Naive B cell (primary cell): ENCODE data around the gene FAU. TPM values are rescaled to one million over a fixed set of nuclear protein-coding genes. Genes with fewer than 3 reads are reported as not detected.
"Not testable (repeated sequence)": the region's sequence is repeated elsewhere in the genome, so short reads cannot be mapped to it uniquely, and the experiment has no call there.

ENCODE experiments used
- ATAC-seq, 2 donors: fragments of 150-1000 bp; cut with Tn5 transposase; 2 replicates each; pipeline ENCODE4 v1.10.0; 2021; ENCODE audit warnings: low read depth in 2 of 2, mild to moderate bottlenecking in 2 of 2, moderate library complexity in 2 of 2
- DNase-seq: peaks from one replicate; pipeline ENCODE4 v3.0.0; 2022
- H3K27ac Mint-ChIP-seq, 6 donors: one replicate each; pipeline ENCODE4 v1.8.0; 2020 to 2022; ENCODE audit warnings: mild to moderate bottlenecking in 6 of 6, mixed read lengths in 6 of 6, moderate library complexity in 5 of 6, inconsistent platforms in 2 of 6
- H3K27me3 Mint-ChIP-seq, 3 donors: one replicate each; pipeline ENCODE4 v1.8.0; 2021 to 2022; ENCODE audit warnings: mixed read lengths in 3 of 3, mild to moderate bottlenecking in 1 of 3
- H3K36me3 Mint-ChIP-seq, 2 donors: one replicate each; pipeline ENCODE4 v1.8.0; 2020 to 2022; ENCODE audit warnings: mixed read lengths in 2 of 2, inconsistent platforms in 1 of 2, mild to moderate bottlenecking in 1 of 2
- H3K4me1 Mint-ChIP-seq, 3 donors: one replicate each; pipeline ENCODE4 v1.8.0; 2020 to 2022; ENCODE audit warnings: mixed read lengths in 3 of 3, inconsistent platforms in 1 of 3, mild to moderate bottlenecking in 1 of 3, moderate library complexity in 1 of 3
- H3K4me3 Mint-ChIP-seq, 8 donors: one replicate each; pipeline ENCODE4 v1.8.0; 2020 to 2022; ENCODE audit warnings: mild to moderate bottlenecking in 8 of 8, mixed read lengths in 8 of 8, moderate library complexity in 8 of 8, inconsistent platforms in 2 of 8
- H3K9me3 Mint-ChIP-seq, 7 donors: one replicate each; pipeline ENCODE4 v1.8.0; 2020 to 2022; ENCODE audit warnings: mixed read lengths in 7 of 7, mild to moderate bottlenecking in 5 of 7, inconsistent platforms in 2 of 7, moderate library complexity in 1 of 7
- polyA plus RNA-seq, 6 donors: library from polyadenylated mRNA; unstranded; fragments of 300-500 nt; fragmentation: Illumina TruSeq; gene quantifications; one replicate each; pipeline ENCODE4 v1.2.3, GENCODE V29; 2021; ENCODE audit warnings: low read depth in 6 of 6

FAU gene
- polyA plus RNA-seq, 6 donors from 2014 or later: 1,024 to 1,586 (median 1,385) TPM

DNA sequence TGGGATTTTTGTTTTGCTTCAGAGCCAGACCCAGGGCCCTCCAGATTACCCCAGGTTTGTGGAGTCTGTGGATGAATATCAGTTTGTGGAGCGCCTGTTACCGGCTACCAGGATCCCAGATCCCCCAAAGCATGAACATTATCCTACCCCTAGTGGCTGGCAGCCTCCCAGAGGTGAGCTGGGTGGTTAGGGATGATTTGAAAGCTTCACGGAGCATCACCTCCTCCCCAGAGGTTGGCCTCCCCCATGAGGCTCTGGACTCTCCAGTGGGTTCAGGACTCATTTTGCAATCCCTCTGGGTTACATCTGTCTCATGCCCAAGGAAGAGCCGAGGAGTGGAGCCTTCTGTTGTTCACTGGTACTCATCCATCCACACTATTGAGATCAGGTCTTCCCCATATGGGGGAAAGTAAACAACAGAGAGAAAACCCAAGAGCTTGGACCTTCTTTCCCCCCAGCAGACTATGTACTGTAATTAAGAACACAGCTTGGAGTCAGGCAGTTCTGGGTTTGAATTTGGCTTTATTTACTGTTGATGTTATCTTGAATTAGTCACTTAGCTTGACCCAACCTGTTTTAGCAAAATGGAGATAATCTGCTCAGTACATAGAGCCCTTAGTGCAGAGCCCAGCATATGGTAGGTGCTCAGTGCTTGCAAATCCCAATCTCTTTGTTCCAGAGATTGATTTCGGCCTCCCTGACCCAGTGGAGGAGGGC, 2.7 kb upstream of the FAU start:
- H3K4me3 Mint-ChIP-seq: peak overlapping the region in 5 of 8 donors; percentile 22 to 79 (median 53)
- peak overlapping the region in 3 of 6 donors; percentile 9 to 56 (median 50) for H3K27ac Mint-ChIP-seq

DNA sequence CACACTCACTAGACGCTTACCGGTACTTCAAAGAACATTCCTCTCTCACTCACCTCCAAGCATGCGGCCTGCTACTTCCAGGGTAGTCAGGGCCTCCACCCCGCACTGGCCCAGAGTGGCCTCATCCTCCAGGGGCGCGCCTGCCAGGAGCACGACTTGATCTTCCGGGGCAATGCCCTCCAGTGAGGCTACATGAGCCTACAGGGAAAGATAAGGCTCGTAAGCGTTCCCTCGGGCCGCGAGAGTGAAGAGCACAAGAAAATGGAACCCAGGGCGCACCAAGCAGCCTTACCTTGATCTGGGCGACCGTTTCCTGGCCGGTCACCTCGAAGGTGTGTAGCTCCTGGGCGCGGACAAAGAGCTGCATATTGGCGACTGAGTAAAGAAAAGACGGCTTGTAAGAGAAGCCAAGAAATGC, 478 bp downstream of the FAU start:
- DNase-seq (no peak), ATAC-seq (no peak)
- Mint-ChIP-seq H3K36me3 (peaks cover 11 to 19% of the 10 kb centered on the region in 2 donors), H3K9me3 (no peaks in the 10 kb centered on the region), H3K27me3 (no peaks in the 10 kb centered on the region), H3K4me1 (peaks cover 32 to 73% (median 59%) of the 10 kb centered on the region in 3 donors), H3K27ac (peak overlapping the region; percentile 98 to 100 (median 99)), H3K4me3 (peak overlapping the region; percentile 93 to 100 (median 100))

More for the DNA sequence above, 2.7 kb upstream of the FAU start:
- peaks cover 22 to 59% (median 52%) of the 10 kb centered on the region in 3 donors for H3K4me1 Mint-ChIP-seq
- DNase-seq (no peak), ATAC-seq (no peak)
- H3K27me3 Mint-ChIP-seq: no peaks in the 10 kb centered on the region
- no peaks in the 10 kb centered on the region for H3K9me3 Mint-ChIP-seq
- H3K36me3 Mint-ChIP-seq: peaks cover 5 to 12% of the 10 kb centered on the region in 2 donors

DNA sequence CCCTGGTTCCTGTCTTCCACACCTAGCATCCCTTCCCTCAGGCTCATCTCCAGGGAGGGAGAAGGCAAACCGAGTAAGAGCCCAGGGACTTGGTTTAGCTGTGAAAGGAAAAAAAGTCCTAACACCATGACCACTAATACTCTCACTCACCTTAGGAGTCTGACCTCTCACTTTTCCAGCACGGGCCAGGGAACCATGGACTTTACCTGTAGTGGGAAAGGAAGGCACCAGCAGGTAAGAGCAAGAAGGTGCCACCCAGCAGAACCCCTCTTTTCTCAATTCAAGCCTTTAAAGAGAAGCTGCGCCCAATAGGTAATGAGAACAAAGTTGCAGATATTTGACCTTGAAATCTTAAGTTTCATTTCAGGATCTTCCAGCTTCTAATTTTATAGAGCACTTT, 1.1 kb downstream of the FAU start:
- Mint-ChIP-seq H3K4me3 (peak overlapping the region; percentile 93 to 100 (median 100)), H3K27ac (peak overlapping the region; percentile 98 to 100 (median 99)), H3K9me3 (no peaks in the 10 kb centered on the region), H3K36me3 (peaks cover 11 to 19% of the 10 kb centered on the region in 2 donors), H3K27me3 (no peaks in the 10 kb centered on the region), H3K4me1 (peaks cover 32 to 76% (median 57%) of the 10 kb centered on the region in 3 donors)
- ATAC-seq (no peak), DNase-seq (no peak)

DNA sequence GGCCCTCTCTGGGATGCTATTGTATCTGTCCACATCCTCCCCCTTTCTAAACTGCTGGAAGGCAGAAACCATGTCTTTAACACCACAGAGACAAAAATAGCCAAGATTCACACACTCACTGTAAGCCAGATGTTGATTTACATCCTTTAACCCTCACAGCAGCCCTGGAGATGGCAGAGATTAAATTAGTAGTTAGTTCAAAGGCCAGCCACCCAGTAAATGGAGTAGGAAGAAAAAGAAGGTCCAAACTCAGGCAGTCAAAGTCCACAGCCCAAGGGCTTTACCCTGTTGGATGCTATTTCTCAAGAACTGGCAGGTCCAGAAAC, 2.3 kb downstream of the FAU start:
- DNase-seq: no peak
- Mint-ChIP-seq H3K27me3 (no peaks in the 10 kb centered on the region), H3K27ac (peak overlapping the region in 5 of 6 donors; percentile 42 to 100 (median 88)), H3K9me3 (no peaks in the 10 kb centered on the region), H3K4me1 (peaks cover 32 to 82% (median 57%) of the 10 kb centered on the region in 3 donors), H3K4me3 (peak overlapping the region in 4 of 8 donors; percentile 51 to 100 (median 78)), H3K36me3 (peaks cover 11 to 19% of the 10 kb centered on the region in 2 donors)
- ATAC-seq: no peak

DNA sequence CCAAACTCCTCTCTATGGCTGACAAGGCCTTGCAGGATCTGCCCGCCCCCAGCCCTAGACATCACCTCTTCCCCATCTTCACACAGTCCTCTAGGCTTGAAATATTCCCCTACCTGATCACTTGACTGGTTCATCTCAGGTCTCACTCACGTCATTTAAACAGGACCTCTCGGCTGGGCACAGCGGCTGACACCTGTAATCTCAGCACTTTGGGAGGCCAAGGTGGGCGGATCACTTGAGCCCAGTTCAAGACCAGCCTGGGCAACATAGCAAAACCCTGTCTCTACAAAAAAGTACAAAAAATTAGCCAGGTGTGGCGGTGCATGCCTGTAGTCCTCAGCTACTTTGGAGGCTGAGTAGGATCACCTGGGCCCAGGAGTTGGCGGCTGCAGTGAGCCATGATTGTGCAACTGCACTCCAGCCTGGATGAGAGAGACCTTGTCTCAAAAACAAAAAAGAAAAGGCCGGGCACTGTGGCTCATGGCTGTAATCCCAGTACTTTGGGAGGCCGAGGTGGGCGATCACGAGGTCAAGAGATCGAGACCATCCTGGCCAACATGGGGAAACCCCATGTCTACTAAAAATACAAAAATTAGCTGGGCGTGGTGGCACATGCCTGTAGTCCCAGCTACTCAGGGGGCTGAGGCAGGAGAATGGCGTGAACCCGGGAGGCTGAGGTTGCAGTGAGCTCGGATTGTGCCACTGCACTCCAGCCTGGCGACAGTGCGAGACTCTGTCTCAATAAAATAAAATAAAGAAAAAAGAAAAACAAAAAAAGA, 2.9 kb downstream of the FAU start:
- ATAC-seq, DNase-seq, H3K9me3 Mint-ChIP-seq, H3K27me3 Mint-ChIP-seq: not testable (repeated sequence)
- peaks cover 32 to 79% (median 57%) of the 10 kb centered on the region in 3 donors for H3K4me1 Mint-ChIP-seq
- H3K4me3 Mint-ChIP-seq: peak overlapping the region in 5 of 8 donors; percentile 15 to 93 (median 63)
- H3K27ac Mint-ChIP-seq: peak overlapping the region in 4 of 6 donors; percentile 87 to 100 (median 94)
- peaks cover 11 to 19% of the 10 kb centered on the region in 2 donors for H3K36me3 Mint-ChIP-seq

DNA sequence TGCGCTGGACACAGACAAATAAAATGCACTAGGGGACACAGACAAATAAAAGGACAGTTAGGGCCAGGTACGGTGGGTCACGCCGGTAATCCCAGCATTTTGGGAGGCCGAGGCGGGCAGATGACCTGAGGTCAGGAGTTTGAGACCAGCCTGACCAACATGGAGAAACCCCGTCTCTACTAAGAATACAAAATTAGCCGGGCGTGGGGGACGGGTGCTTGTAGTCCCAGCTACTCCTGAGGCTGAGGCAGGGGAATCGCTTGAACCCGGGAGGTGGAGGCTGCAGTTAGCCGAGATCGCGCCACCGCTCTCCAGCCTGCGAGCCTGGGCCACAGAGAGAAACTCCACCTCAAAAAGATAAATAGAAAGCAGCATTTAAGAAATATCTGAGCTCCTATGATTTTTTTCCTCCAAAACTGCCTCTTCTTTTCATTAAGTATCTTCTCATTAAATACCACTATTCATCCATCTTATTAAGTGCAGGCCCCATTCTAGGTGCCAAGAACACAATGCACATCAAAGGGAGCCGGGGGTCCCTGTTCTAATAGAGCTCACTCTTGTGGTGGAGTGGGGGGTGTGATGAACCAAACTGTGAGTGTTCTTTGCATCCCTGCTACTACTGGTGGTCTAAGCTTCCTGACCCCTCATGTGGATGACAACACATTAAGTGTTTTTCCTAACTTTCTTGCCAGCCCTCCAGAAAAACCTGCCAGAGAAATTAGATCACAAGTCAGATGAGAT, 3.7 kb downstream of the FAU start:
- peak overlapping the region; percentile 82 to 96 (median 91) for H3K4me3 Mint-ChIP-seq
- H3K4me1 Mint-ChIP-seq: peaks cover 34 to 83% (median 60%) of the 10 kb centered on the region in 3 donors
- ATAC-seq: no peak
- H3K27me3 Mint-ChIP-seq: no peaks in the 10 kb centered on the region
- H3K9me3 Mint-ChIP-seq: no peaks in the 10 kb centered on the region
- peaks cover 11 to 19% of the 10 kb centered on the region in 2 donors for H3K36me3 Mint-ChIP-seq
- DNase-seq: no peak
- H3K27ac Mint-ChIP-seq: peak overlapping the region; percentile 95 to 100 (median 97)

DNA sequence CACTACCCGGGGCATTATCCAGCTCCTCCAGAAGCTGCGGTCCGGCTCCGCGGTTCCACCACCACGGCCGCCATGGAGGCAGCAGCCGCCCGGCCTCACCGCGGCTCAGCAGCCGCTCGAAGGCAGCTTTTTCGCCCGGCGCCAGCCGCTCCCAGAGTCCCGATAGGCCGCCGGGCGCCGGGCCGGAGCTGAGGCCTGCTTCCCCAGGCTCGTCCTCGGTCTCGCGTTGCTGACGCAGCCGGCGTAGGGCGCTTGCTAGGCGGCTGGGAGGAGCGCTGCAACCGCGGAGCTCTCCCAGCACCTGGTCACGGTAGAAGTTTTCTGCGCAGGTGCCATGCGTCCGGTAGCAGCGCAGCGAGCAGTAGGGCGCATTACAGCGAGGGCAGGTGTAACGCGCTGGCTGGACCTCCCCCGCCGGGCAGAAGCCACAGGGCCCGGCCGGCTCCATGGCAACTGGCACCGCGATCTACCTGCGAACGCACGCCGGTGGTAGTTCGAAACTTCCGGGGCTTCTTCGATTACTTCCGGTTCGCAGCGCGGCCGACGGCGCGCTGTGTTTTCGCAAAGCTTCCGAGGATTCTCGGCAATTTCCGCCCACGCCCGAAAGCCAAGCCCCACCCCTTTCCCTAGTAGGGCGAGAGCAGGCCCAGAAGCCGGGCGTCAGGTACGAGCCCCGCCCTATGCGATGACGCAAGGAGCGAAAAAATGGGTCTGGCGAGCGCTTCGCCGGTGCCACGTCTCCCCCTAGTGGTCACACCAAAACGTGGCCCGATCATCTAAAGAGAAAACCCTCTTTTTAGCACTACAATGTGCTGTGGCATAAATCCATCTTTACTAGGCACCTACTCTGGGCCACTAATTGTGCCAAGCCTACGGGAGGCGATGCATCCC, 4.5 kb downstream of the FAU start, which contains the start of gene ZNHIT2:
ZNHIT2 (minus strand) TSS at position 496 of the 891 bp plus-strand sequence; CDS start at position 448, 48 bp downstream.
- H3K4me3 Mint-ChIP-seq: peak within 1 kb of the TSS; percentile 82 to 96 (median 91)
- no peaks in the 10 kb centered on the region for H3K9me3 Mint-ChIP-seq
- peaks cover 38 to 81% (median 57%) of the 10 kb centered on the region in 3 donors for H3K4me1 Mint-ChIP-seq
- H3K27ac Mint-ChIP-seq: peak within 1 kb of the TSS; percentile 95 to 100 (median 97)
- H3K27me3 Mint-ChIP-seq: no peaks in the 10 kb centered on the region
- H3K36me3 Mint-ChIP-seq: peaks cover 11 to 19% of the 10 kb centered on the region in 2 donors
- DNase-seq (peak; percentile 100), ATAC-seq (peak; percentile 60 to 68)

DNA sequence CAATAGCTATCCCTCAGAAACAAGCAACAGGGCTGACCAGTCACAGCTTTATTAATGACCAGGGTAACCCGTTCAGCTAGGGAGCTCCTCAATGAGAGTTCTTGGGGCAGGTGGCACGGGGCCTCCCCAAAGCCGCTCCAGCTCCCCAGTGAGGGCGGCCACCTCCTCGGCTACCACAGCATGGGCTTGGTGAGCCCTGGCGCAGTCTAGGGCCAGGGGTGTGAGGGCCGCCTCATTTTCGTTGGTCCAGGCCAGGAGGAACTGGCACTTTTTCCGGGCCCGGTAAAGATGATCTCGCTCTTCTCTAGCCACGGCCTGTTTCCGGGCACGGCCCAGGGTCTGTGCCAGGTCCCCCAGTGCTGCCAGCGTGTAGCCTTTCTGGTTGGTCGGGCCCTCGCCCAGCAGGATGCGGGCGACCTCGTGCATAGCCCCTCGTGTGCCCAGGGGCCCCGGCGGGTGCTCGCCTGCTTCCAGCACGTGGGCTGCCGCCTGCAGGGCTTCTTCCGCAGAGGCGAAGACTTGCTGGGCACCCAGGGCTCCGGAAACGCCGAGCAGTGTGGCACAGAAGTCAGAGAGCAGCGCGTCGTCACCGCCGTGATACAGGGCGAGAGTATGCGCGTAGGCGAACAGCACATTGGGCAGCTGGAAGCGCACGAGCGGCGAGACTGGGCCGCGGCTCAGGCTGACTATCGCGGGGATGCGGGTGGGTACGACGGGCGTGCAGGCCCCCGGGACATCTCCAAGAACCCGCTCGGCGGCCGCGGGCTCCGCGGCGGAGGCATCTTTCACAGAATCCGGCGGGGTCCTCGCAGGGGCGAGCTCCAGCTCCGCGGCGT, 5.3 kb downstream of the FAU start:
- H3K27ac Mint-ChIP-seq: peak overlapping the region; percentile 56 to 100 (median 82)
- no peaks in the 10 kb centered on the region for H3K27me3 Mint-ChIP-seq
- H3K9me3 Mint-ChIP-seq: no peaks in the 10 kb centered on the region
- peaks cover 11 to 13% of the 10 kb centered on the region in 2 donors for H3K36me3 Mint-ChIP-seq
- DNase-seq (no peak), ATAC-seq (no peak)
- peak overlapping the region; percentile 79 to 94 (median 90) for H3K4me3 Mint-ChIP-seq
- peaks cover 37 to 78% (median 55%) of the 10 kb centered on the region in 3 donors for H3K4me1 Mint-ChIP-seq

DNA sequence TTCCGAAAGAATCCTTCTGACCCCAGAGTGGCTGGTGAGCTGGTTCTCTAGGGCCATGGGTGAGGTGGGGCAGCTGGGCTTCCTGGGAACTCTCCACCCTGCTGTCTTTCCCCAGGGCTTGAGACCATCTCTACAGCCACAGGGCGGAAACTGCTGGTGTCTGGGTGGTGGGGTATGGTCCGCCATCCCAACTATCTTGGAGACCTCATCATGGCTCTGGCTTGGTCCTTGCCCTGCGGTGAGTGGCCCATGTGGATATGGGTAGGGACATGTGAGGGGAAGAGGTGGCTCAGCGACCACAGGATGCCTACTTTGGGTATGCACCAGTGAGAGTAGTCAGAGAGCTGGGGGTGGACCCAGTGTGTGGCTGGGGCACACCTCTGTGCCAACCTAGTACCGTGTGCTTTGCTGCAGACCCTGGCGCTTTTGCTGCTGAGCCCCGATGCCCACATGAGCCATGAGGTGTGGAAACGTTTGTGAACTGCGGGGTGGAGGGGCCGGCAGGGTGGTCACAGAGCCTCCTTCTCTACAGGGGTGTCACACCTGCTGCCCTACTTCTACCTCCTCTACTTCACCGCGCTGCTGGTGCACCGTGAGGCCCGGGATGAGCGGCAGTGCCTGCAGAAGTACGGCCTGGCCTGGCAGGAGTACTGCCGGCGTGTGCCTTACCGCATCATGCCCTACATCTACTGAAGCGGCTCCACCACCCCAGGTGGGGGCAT, 6.4 kb downstream of the FAU start:
- H3K4me1 Mint-ChIP-seq: peaks cover 38 to 79% (median 53%) of the 10 kb centered on the region in 3 donors

DNA sequence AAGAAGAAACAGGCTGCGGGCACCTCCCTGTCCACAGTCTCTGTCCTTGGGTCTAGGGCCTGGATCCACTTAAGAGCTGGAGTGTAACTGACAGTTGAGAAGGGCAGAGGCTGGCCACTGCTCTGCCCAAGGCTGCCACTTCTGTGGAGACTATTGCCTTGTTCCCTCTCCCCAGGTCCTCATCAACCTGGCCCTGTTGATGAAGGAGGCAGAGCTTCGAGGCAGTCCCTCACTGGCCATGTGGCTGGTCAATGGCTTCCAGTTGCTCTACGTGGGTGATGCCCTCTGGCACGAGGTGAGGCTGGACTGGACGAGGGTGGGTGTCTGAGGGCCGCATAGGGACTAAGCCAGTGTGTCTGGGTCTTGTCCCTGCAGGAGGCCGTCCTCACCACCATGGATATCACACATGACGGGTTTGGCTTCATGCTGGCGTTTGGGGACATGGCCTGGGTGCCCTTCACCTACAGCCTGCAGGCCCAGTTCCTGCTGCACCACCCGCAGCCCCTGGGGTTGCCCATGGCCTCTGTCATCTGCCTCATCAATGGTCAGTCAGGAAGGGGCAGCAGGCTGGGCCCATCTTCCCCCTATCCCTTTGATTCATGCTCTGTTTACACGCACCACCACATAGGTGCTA, 7.3 kb downstream of the FAU start:
- no peaks in the 10 kb centered on the region for H3K27me3 Mint-ChIP-seq
- peaks cover 43 to 77% (median 51%) of the 10 kb centered on the region in 3 donors for H3K4me1 Mint-ChIP-seq
- peaks cover 5 to 7% of the 10 kb centered on the region in 2 donors for H3K36me3 Mint-ChIP-seq
- DNase-seq (no peak), ATAC-seq (no peak)
- H3K4me3 Mint-ChIP-seq: peak overlapping the region in 6 of 8 donors; percentile 15 to 94 (median 68)
- no peaks in the 10 kb centered on the region for H3K9me3 Mint-ChIP-seq
- no peak overlapping the region for H3K27ac Mint-ChIP-seq

More for the DNA sequence above, 6.4 kb downstream of the FAU start:
- peak overlapping the region in 7 of 8 donors; percentile 49 to 94 (median 59) for H3K4me3 Mint-ChIP-seq
- peak overlapping the region in 3 of 6 donors; percentile 65 to 81 (median 75) for H3K27ac Mint-ChIP-seq
- no peak for DNase-seq
- no peak for ATAC-seq
- H3K9me3 Mint-ChIP-seq: no peaks in the 10 kb centered on the region
- peaks cover 5 to 7% of the 10 kb centered on the region in 2 donors for H3K36me3 Mint-ChIP-seq
- no peaks in the 10 kb centered on the region for H3K27me3 Mint-ChIP-seq
